ENCODE results near the gene SEH1L.

GRCh38 chr18:12907258-12907925, 40.4 kb upstream of the SEH1L start:
- TF ChIP-seq, protein P1, sequence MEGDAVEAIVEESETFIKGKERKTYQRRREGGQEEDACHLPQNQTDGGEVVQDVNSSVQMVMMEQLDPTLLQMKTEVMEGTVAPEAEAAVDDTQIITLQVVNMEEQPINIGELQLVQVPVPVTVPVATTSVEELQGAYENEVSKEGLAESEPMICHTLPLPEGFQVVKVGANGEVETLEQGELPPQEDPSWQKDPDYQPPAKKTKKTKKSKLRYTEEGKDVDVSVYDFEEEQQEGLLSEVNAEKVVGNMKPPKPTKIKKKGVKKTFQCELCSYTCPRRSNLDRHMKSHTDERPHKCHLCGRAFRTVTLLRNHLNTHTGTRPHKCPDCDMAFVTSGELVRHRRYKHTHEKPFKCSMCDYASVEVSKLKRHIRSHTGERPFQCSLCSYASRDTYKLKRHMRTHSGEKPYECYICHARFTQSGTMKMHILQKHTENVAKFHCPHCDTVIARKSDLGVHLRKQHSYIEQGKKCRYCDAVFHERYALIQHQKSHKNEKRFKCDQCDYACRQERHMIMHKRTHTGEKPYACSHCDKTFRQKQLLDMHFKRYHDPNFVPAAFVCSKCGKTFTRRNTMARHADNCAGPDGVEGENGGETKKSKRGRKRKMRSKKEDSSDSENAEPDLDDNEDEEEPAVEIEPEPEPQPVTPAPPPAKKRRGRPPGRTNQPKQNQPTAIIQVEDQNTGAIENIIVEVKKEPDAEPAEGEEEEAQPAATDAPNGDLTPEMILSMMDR (IDR thresholded peaks at IDR 0.05), result no peak
- TF ChIP-seq POLR2AphosphoS5 (IDR thresholded peaks at IDR 0.05; ENCODE audit: insufficient read depth in 1 of 2, low read depth in 1 of 2) (no peak), POLR2A (IDR thresholded peaks at IDR 0.05) (no peak)

Data from vagina (tissue), 2 donors.